GM18861 (cell line): ENCODE results near the gene MYOZ2.

Source experiments
- ATAC-seq: cut with Tn5 transposase; IDR thresholded peaks from one replicate; pipeline ENCODE4 v1.9.1; 2021; ENCODE audit not compliant: unreplicated experiment

Gene MYOZ2

DNA sequence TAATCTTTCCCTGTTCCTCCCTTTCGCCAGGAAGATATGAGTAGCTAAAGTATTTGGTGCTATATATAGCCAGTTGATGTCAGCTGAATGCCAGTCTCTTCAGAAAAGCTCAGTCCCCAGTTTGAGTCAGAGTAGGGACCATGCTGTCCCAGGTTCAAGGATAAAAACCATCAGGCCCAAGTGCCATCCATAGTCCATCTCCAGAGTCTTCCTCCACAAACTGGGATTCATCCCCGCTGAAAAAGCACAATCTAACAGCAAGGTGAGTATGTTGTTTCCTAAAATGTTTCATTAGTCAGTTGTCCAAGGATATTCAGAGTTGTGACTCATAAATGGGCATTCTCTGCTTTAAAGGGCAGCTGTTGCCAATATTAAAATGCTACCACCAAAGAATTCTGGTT, at the start of gene MYOZ2:
Gene MYOZ2 (plus strand): TSS at position 112 of the 401 bp plus-strand sequence. CDS start 694 bp downstream, outside the sequence.
- ATAC-seq, result no peak

- ATAC-seq, result no peak
These were observed 48.5 kb upstream of the MYOZ2 start for GRCh38 chr4:119087121-119087520.

DNA sequence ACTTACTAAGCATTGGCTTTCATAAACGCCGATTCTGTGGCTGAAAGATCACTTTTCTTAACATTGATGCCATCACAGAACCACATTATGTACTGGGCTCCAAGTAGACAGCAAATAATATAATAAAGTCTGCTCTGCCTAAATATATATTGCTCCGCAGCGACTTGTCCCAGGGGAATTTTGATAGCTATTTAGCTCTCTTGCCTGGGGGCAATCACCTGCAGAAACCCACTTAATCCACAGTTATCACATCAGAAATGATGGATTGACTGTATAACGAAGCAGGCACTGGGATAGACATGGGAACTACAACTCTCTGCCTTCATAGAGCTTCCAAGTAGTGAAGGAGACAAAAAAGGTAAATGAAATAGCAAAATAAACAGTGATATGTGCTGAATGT, 48.0 kb upstream of the MYOZ2 start:
- ATAC-seq, result no peak

DNA sequence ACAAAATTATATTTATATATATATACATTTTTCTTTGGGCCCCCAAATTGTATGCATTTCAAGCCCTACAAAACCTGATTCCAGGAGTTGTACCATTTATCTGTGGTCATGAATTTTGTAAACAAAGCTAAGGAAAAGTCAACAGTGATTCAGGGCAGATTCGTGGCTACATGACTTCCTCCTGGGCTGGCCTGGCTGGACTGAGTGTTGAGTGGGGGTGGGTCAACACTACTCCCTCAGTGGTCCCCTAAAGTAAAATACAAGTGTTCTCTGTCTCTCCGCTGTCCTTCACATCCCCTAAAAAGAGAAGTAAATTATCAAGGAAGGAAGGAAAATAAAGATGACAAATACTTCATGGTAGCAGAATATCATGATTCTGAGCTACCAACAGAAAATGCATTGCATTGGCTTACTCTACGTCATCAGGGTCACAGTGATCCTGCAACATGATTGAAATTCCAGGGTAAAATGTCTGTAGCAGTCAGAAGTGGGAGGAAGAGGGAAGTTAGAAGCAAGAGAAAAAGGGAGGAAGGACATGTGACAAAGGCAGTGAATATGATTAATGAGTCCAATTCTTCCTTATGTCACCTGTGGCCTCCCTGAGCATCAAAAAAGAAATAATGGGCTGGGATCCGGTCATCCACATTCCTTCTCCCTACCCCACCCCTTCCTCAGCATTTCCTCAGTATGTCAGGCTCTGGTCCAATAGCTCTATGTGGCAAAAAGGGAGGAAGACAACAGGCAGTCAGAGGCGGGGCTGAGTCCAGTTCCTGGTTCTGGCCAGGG, 42.4 kb upstream of the MYOZ2 start:
- ATAC-seq, result no peak

DNA sequence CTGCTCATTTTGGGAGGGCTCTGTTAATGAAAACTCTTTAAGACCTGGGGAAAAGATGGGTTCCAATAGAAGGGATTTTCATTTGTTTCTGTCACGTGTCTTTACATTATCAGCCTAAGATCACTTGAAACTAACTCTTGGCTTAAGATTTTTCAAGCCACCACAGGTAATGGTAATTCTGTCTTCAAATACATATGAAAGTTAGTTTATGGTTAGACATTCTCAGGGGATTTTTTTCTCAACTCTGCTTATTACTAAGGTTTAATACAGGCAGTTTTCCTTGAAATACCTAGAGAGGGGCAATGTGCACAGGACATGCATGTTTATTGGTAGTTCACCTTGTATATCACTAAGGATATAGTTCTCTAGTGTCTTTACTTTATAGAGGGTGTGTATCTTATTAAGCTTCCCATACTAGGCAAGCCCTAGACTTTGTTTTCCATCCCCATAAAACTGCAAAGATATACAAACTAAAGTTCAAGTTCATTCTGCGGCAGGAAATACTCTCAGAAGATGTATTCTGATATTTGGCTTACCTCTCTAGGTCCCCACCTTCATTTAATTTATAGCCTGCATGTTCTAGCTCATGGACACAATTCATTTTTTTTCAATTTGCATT, 38.2 kb upstream of the MYOZ2 start:
- ATAC-seq, result no peak

- no peak for ATAC-seq
These were observed 37.3 kb upstream of the MYOZ2 start for GRCh38 chr4:119098306-119098705.

DNA sequence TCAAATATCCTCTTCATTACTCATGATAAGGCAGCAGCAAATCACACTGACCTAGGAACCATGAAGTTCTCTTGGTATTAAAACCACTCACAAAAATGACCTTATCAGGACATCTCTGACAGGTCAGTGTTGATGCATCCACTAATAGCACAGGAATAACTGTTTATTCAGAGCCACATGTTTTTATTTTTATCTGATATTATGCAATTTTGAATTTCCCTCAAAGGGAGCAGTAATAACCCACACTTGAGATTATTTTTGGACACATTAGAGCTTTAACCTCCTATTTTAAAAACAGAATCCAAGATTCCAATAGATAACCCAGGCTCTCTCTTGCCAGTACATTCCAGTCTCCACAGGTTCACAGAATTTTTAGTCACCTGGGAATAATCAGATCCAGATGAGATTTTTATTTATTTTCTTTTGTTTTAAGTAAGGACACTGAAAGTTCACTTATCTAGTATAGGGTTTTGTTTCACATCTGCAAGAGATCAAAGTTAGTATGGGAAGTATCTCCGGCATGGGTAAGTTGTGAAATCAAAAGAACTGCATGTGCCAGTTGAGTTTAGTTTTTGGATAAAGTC, 36.3 kb upstream of the MYOZ2 start:
- no peak for ATAC-seq

DNA sequence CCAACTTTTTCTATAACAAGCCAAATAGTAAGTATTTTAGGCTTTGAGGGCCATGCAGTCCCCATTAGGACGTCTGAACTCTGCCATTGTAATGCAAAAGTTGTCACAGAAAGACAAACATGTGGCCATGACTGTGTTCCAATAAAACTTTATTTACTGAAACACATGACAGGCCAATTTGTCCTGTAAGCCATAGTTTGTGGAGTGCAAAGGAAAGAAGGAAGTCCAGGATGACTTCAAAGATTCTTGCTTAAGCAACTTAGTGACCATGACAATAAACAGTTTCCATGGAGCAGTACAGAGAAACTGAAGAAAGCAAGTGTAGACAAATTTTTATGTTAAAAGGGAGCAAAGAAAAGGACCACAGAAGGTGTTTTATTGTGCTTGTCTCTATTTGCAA, 35.0 kb upstream of the MYOZ2 start:
- no peak for ATAC-seq

GRCh38 chr4:119103263-119103662, 32.4 kb upstream of the MYOZ2 start:
- ATAC-seq, result no peak

DNA sequence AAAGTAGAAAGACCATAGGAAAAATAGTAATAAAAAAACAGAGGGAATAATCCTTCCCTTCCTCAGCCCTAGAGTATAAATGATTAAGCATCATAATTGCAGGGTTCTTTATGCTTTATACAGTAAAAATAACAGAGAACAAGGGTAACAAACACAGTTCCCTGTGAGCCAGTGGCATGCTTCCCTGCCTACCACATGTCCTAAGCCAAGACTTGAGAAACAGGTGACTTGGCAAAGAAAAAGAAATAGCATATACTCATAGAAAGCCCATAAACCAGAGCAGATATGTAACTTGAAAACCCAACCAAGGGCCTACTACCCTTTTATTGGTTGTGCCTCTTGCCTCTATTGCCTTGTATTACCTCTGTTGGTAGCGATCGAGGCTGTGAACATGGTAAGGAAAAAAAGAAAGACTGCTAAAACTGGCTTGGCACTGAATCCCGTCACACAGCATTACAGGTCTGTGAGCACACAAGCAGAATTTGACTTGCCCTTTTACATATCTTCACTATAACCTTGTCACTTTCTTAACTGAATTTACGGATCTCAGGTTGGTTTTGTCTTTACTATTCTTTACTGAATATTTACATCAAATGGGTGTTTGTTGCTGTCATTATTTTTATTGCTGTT, 30.9 kb upstream of the MYOZ2 start:
- no peak for ATAC-seq

DNA sequence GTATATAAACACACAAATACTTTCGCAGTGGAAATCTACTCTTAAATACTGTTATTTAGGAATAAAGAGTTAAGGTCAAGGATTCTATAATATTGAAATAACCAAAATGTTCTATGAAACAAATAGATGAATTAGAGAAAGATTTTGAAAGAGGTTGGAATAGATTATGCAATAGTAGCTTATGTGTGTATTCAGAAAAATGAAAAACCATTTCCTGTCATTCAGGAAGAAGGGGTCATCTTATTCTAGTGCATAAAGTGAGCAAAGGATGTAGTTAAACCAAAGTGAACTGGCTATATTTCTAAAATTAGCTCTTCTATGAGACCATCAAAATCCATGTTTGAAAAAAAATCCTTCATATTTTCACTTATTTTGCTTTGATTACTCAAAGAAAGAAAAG, 30.0 kb upstream of the MYOZ2 start:
- ATAC-seq, result no peak

GRCh38 chr4:119106036-119107000, 29.3 kb upstream of the MYOZ2 start:
- ATAC-seq, result no peak

GRCh38 chr4:119110121-119110520, 25.5 kb upstream of the MYOZ2 start:
- ATAC-seq, result no peak

GRCh38 chr4:119111296-119111695, 24.3 kb upstream of the MYOZ2 start:
- ATAC-seq, result no peak

GRCh38 chr4:119113033-119113655, 22.5 kb upstream of the MYOZ2 start:
- no peak for ATAC-seq

DNA sequence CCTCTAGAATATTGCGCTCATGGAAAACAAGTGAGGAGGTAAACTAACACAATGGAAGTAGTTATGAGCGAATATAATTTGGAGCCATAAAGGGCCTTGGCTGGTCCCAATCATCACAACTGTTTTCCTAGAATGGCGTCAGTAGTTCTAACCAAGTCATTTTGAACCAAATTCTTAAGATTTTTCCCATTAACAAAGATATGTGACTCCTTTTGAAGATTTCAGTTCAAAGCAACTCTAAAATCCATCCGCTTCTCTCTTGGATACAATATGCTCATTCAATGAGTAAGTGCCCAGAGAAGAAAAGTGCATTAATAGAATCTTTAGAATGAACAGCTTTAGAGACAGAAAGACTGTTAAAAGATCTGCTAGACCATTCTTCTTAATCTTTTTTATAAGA, 19.6 kb upstream of the MYOZ2 start:
- ATAC-seq, result no peak

GRCh38 chr4:119116925-119117900, 18.4 kb upstream of the MYOZ2 start:
- no peak for ATAC-seq

GRCh38 chr4:119118397-119118796, 17.2 kb upstream of the MYOZ2 start:
- ATAC-seq, result no peak

DNA sequence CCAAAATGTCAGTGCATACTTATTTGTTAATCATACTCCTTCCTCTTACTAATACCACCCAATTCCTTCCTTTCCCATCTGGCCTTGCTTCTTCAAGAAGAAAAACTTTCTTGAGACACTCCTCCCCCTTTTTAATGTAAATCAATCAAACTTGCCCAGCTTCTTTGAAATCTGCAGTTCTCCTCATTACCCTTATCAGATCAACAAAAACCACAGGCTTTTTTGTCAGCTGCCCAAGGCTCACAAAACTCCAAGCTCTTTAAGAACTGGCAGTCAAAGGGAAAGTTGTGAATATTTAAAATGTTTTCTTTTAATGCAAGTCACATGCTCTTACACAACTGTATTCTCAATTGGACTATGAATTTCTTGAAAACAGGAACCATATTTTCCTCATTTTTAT, 11.3 kb upstream of the MYOZ2 start:
- no peak for ATAC-seq
